Thoracic aorta (tissue), 2 donors: ENCODE data around the gene LRRFIP1. TPM values are rescaled to one million over a fixed set of nuclear protein-coding genes. Genes with fewer than 3 reads are reported as not detected.

Experiments used
- ATAC-seq: fragments of 150-250 bp; one replicate; pipeline ENCODE4 v1.8.0; 2017; ENCODE audit warnings: low read depth; ENCODE audit not compliant: insufficient number of reproducible peaks, low FRiP score
- DNase-seq: peaks from one replicate; pipeline ENCODE4 v3.0.0-alpha.2; 2020; ENCODE audit warnings: low spot score
- H3K27ac ChIP-seq, 2 donors: fragments of 200-600 bp; sonication (generic); 1 replicate in 1 of 2; 2 replicates in 1 of 2; pipeline ENCODE4 v1.5.1; 2016; ENCODE audit warnings: mild to moderate bottlenecking in 2 of 2, moderate library complexity in 2 of 2
- H3K27me3 ChIP-seq: fragments of 200-600 bp; sonication (generic); replicated peaks from 2 replicates; pipeline ENCODE4 v1.6.0; 2016; ENCODE audit warnings: mild to moderate bottlenecking; ENCODE audit not compliant: insufficient read depth
- H3K36me3 ChIP-seq: fragments of 200-600 bp; sonication (generic); one replicate; pipeline ENCODE4 v1.5.1; 2016
- H3K4me1 ChIP-seq, 2 donors: fragments of 200-600 bp; sonication (generic); 1 replicate in 1 of 2; 2 replicates in 1 of 2; pipeline versions ENCODE4 v1.5.1 to v1.6.0; 2016; ENCODE audit warnings: low read depth in 2 of 2, mild to moderate bottlenecking in 1 of 2; ENCODE audit not compliant: control insufficient read depth in 1 of 2
- H3K4me3 ChIP-seq: fragments of 200-600 bp; sonication (generic); 2 replicates; pipeline ENCODE4 v1.5.1; 2016; ENCODE audit warnings: mild to moderate bottlenecking
- H3K9me3 ChIP-seq: fragments of 200-600 bp; sonication (generic); 2 replicates; pipeline ENCODE4 v1.5.1; 2016
- CTCF ChIP-seq: fragments of 200-600 bp; sonication (generic); IDR thresholded peaks from one replicate; pipeline ENCODE4 v1.5.1; 2019; ENCODE audit warnings: antibody characterized with exemption
- total RNA-seq, 2 donors: library from RNA; depleted of rRNA; stranded (reverse); fragments of >200 nt; gene quantifications; one replicate each; pipeline versions ENCODE4 v1.1.0 to v1.2.3, GENCODE V29; 2016

LRRFIP1 gene
- total RNA-seq, 2 donors from 2014 or later, result 196 to 244 TPM

GRCh38 chr2:237618449-237618848 is 8.9 kb upstream of the LRRFIP1 start:
- H3K27ac ChIP-seq, result peak overlapping the region; percentile 42 to 81
- H3K27me3 ChIP-seq, result no peaks in the 10 kb centered on the region
- no peak for TF ChIP-seq CTCF
- H3K9me3 ChIP-seq, result no peaks in the 10 kb centered on the region
- DNase-seq, result no peak
- no peaks in the 10 kb centered on the region for H3K36me3 ChIP-seq
- peaks cover 42 to 56% of the 10 kb centered on the region in 2 donors for H3K4me1 ChIP-seq
- no peak overlapping the region for H3K4me3 ChIP-seq
- ATAC-seq, result peak; percentile 20

GRCh38 chr2:237623428-237624403 is 3.7 kb upstream of the LRRFIP1 start:
- peaks cover 9 to 27% of the 10 kb centered on the region in 2 donors for H3K4me1 ChIP-seq
- H3K9me3 ChIP-seq, result no peaks in the 10 kb centered on the region
- DNase-seq (no peak), ATAC-seq (no peak)
- TF ChIP-seq CTCF, result no peak
- H3K27ac ChIP-seq, result no peak overlapping the region
- H3K4me3 ChIP-seq, result no peak overlapping the region
- H3K27me3 ChIP-seq, result no peaks in the 10 kb centered on the region
- H3K36me3 ChIP-seq, result no peaks in the 10 kb centered on the region

GRCh38 chr2:237624565-237624964 is 2.8 kb upstream of the LRRFIP1 start:
- DNase-seq (no peak), ATAC-seq (no peak)
- Histone ChIP-seq H3K36me3 (no peaks in the 10 kb centered on the region), H3K27ac (no peak overlapping the region), H3K4me1 (peaks cover 11 to 30% of the 10 kb centered on the region in 2 donors), H3K9me3 (no peaks in the 10 kb centered on the region), H3K4me3 (no peak overlapping the region), H3K27me3 (no peaks in the 10 kb centered on the region)
- no peak for TF ChIP-seq CTCF

- Histone ChIP-seq H3K27ac (peak overlapping the region; percentile 76 to 79), H3K9me3 (no peaks in the 10 kb centered on the region), H3K4me1 (peaks cover 18 to 37% of the 10 kb centered on the region in 2 donors), H3K4me3 (no peak overlapping the region), H3K27me3 (no peaks in the 10 kb centered on the region), H3K36me3 (no peaks in the 10 kb centered on the region)
- no peak for TF ChIP-seq CTCF
- no peak for DNase-seq
- ATAC-seq, result no peak
Measured at GRCh38 chr2:237625216-237625705, 2.1 kb upstream of the LRRFIP1 start.

GRCh38 chr2:237625777-237626176 is 1.6 kb upstream of the LRRFIP1 start:
- ATAC-seq (no peak), DNase-seq (no peak)
- Histone ChIP-seq H3K27ac (peak overlapping the region; percentile 76 to 79), H3K4me1 (peaks cover 23 to 42% of the 10 kb centered on the region in 2 donors), H3K9me3 (no peaks in the 10 kb centered on the region), H3K27me3 (no peaks in the 10 kb centered on the region), H3K4me3 (no peak overlapping the region), H3K36me3 (no peaks in the 10 kb centered on the region)
- TF ChIP-seq CTCF, result no peak
